GM12891 (cell line): Measurements from ENCODE around the gene ABCC1.

Experiments used
- POLR2A ChIP-seq: IDR thresholded peaks from 2 replicates; pipeline ENCODE4 v1.6.1; 2011; ENCODE audit warnings: low read depth, low read length, control low read depth
- POLR2AphosphoS5 ChIP-seq: IDR thresholded peaks from 2 replicates; pipeline ENCODE4 v1.6.1; 2011; ENCODE audit warnings: low read depth, low read length, control low read depth

DNA sequence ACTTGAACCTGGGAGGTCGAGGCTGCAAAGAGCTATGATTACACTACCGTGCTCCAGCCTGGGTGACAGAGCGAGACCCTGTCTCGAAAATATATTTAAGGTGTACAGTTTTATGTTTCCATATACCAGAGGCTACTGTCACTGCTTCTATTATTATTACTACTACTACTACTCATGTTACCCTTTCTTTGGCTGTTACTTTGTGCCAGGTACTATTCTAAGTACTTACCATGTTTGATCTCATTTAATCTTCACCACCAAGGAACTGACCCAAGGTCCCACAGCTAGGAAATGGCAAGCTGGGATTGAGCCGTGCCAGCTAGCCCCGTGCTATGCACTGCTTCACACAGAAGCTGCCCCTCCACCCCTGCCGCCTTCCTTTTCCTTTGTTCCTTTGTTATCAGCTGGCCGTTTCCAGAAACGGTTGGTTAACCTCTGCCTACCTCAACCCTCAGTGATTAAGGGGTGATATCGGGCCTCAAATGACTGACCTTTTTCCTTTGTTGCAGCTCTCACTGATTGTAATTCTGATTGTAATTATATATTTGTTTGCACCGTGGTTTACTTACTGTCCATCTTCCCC lies 78.4 kb downstream of the ABCC1 start:
- no peak for TF ChIP-seq POLR2AphosphoS5
- TF ChIP-seq POLR2A, result no peak
